ENCODE measurements around the gene KRTAP12-3.
"Not testable (repeated sequence)": the region's sequence is repeated elsewhere in the genome, so short reads cannot be mapped to it uniquely, and the experiment has no call there.

The KRTAP12-3 gene

GRCh38 chr21:44684483-44684882 is 26.8 kb downstream of the KRTAP12-3 start:
- H3K27me3 ChIP-seq (ENCODE audit: control insufficient read depth, insufficient read depth, low read length): no peaks in the 10 kb centered on the region
- no peak overlapping the region for H3K4me3 ChIP-seq (ENCODE audit: low read length)
- H3K27ac ChIP-seq (ENCODE audit: low read length): no peak overlapping the region
- H3K4me1 ChIP-seq (ENCODE audit: control insufficient read depth, insufficient read depth, low read length): peaks cover 7% of the 10 kb centered on the region
- DNase-seq (ENCODE audit: low read depth, low spot score): no peak
- H3K9me3 ChIP-seq (ENCODE audit: control insufficient read depth, insufficient read depth, low read length): no peaks in the 10 kb centered on the region
- no peaks in the 10 kb centered on the region for H3K36me3 ChIP-seq (ENCODE audit: control insufficient read depth, insufficient read depth, low read length)
- no CpG with 5 or more reads among the region's 6 CpGs for WGBS (ENCODE audit: insufficient coverage, insufficient read length)

GRCh38 chr21:44685050-44685449 is 27.3 kb downstream of the KRTAP12-3 start:
- H3K9me3 ChIP-seq (ENCODE audit: control insufficient read depth, insufficient read depth, low read length); H3K4me1 ChIP-seq (ENCODE audit: control insufficient read depth, insufficient read depth, low read length); H3K36me3 ChIP-seq (ENCODE audit: control insufficient read depth, insufficient read depth, low read length); H3K27ac ChIP-seq (ENCODE audit: low read length); H3K27me3 ChIP-seq (ENCODE audit: control insufficient read depth, insufficient read depth, low read length); DNase-seq (ENCODE audit: low read depth, low spot score); H3K4me3 ChIP-seq (ENCODE audit: low read length): not testable (repeated sequence)
- no CpG with 5 or more reads among the region's 6 CpGs for WGBS (ENCODE audit: insufficient coverage, insufficient read length)

- Histone ChIP-seq H3K27me3 (ENCODE audit: control insufficient read depth, insufficient read depth, low read length) (no peaks in the 10 kb centered on the region), H3K27ac (ENCODE audit: low read length) (no peak overlapping the region), H3K4me3 (ENCODE audit: low read length) (no peak overlapping the region), H3K4me1 (ENCODE audit: control insufficient read depth, insufficient read depth, low read length) (peaks cover 7% of the 10 kb centered on the region), H3K36me3 (ENCODE audit: control insufficient read depth, insufficient read depth, low read length) (no peaks in the 10 kb centered on the region), H3K9me3 (ENCODE audit: control insufficient read depth, insufficient read depth, low read length) (no peaks in the 10 kb centered on the region)
- no CpG with 5 or more reads among the region's 14 CpGs for WGBS (ENCODE audit: insufficient coverage, insufficient read length)
- no peak for DNase-seq (ENCODE audit: low read depth, low spot score)
Observed at GRCh38 chr21:44686000-44686781, 28.5 kb downstream of the KRTAP12-3 start.

DNA sequence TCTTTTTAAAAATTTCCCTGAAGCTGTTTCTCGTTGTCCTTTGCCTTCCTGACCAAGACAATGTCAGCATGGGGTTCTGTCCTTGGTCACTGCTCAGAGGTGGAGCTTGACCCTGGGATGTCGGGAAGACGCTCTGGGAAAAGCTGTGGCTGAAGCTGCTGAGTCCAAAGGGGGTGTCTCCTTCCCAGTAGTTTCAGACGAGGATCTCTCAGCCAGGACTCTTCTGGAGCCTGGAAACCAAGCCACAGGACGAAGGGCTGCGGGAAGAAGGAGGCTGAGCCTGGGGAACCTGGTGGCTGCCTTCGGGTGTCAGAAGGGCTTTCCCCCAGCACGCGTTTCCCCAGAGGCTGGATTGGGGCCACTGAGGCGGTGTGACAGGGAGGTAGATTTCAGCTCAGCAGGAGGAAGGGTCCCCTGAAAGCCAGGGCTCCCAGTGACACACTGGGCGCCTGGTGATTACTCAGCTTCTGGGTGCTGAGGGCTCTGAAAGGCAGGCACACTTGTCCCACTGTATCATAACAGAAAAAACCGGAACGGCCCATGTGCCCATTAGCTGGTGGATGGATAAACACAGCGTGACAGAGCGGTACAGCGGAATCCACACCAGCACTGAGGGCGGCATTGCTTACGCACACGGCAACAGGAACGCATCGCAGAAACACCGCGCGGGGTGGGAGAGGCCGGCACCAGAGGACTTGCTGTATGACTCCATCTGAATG is 29.3 kb downstream of the KRTAP12-3 start:
- H3K4me1 ChIP-seq (ENCODE audit: control insufficient read depth, insufficient read depth, low read length): peaks cover 7% of the 10 kb centered on the region
- H3K9me3 ChIP-seq (ENCODE audit: control insufficient read depth, insufficient read depth, low read length): no peaks in the 10 kb centered on the region
- no peak overlapping the region for H3K27ac ChIP-seq (ENCODE audit: low read length)
- no peaks in the 10 kb centered on the region for H3K36me3 ChIP-seq (ENCODE audit: control insufficient read depth, insufficient read depth, low read length)
- no peak for DNase-seq (ENCODE audit: low read depth, low spot score)
- H3K4me3 ChIP-seq (ENCODE audit: low read length): no peak overlapping the region
- no CpG with 5 or more reads among the region's 25 CpGs for WGBS (ENCODE audit: insufficient coverage, insufficient read length)
- no peaks in the 10 kb centered on the region for H3K27me3 ChIP-seq (ENCODE audit: control insufficient read depth, insufficient read depth, low read length)

DNA sequence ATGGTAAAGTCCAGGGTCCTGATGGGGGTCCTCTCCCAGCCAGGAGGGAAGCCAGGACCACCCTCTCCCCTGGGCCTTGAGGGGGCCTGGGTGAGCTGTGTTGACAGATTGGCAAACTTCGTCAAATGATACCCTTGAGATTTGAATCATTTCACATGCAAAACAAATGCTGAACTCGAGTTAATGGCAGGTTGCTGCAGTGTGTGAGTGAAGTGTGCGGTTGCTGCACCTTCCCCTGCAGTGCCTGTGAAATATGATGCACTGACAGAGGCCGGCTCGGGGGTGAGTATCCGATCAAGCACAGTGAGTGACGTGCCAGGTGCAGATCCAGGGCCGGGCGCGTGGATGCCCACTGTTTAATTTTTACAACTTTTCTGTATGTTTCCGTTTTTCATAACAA is 29.9 kb downstream of the KRTAP12-3 start:
- Histone ChIP-seq H3K27me3 (ENCODE audit: control insufficient read depth, insufficient read depth, low read length) (no peaks in the 10 kb centered on the region), H3K4me3 (ENCODE audit: low read length) (no peak overlapping the region), H3K27ac (ENCODE audit: low read length) (no peak overlapping the region), H3K36me3 (ENCODE audit: control insufficient read depth, insufficient read depth, low read length) (no peaks in the 10 kb centered on the region), H3K4me1 (ENCODE audit: control insufficient read depth, insufficient read depth, low read length) (peaks cover 7% of the 10 kb centered on the region), H3K9me3 (ENCODE audit: control insufficient read depth, insufficient read depth, low read length) (no peaks in the 10 kb centered on the region)
- DNase-seq (ENCODE audit: low read depth, low spot score): no peak
- no CpG with 5 or more reads among the region's 11 CpGs for WGBS (ENCODE audit: insufficient coverage, insufficient read length)

- WGBS (ENCODE audit: insufficient coverage, insufficient read length): no CpG with 5 or more reads among the region's 3 CpGs
- not testable (repeated sequence) for H3K4me1 ChIP-seq (ENCODE audit: control insufficient read depth, insufficient read depth, low read length); H3K4me3 ChIP-seq (ENCODE audit: low read length); H3K27ac ChIP-seq (ENCODE audit: low read length); H3K36me3 ChIP-seq (ENCODE audit: control insufficient read depth, insufficient read depth, low read length); H3K27me3 ChIP-seq (ENCODE audit: control insufficient read depth, insufficient read depth, low read length); DNase-seq (ENCODE audit: low read depth, low spot score); H3K9me3 ChIP-seq (ENCODE audit: control insufficient read depth, insufficient read depth, low read length)
Observed at GRCh38 chr21:44689740-44690139, 32.0 kb downstream of the KRTAP12-3 start.

GRCh38 chr21:44691686-44692085 is 34.0 kb downstream of the KRTAP12-3 start:
- Histone ChIP-seq H3K9me3 (ENCODE audit: control insufficient read depth, insufficient read depth, low read length) (no peaks in the 10 kb centered on the region), H3K27me3 (ENCODE audit: control insufficient read depth, insufficient read depth, low read length) (no peaks in the 10 kb centered on the region), H3K36me3 (ENCODE audit: control insufficient read depth, insufficient read depth, low read length) (no peaks in the 10 kb centered on the region), H3K27ac (ENCODE audit: low read length) (no peak overlapping the region), H3K4me1 (ENCODE audit: control insufficient read depth, insufficient read depth, low read length) (peaks cover 6% of the 10 kb centered on the region), H3K4me3 (ENCODE audit: low read length) (no peak overlapping the region)
- no CpG with 5 or more reads among the region's 2 CpGs for WGBS (ENCODE audit: insufficient coverage, insufficient read length)
- no peak for DNase-seq (ENCODE audit: low read depth, low spot score)

- H3K27ac ChIP-seq (ENCODE audit: low read length): no peak overlapping the region
- H3K36me3 ChIP-seq (ENCODE audit: control insufficient read depth, insufficient read depth, low read length): no peaks in the 10 kb centered on the region
- H3K27me3 ChIP-seq (ENCODE audit: control insufficient read depth, insufficient read depth, low read length): no peaks in the 10 kb centered on the region
- no CpG with 5 or more reads among the region's 2 CpGs for WGBS (ENCODE audit: insufficient coverage, insufficient read length)
- H3K4me1 ChIP-seq (ENCODE audit: control insufficient read depth, insufficient read depth, low read length): peaks cover 6% of the 10 kb centered on the region
- no peak for DNase-seq (ENCODE audit: low read depth, low spot score)
- H3K4me3 ChIP-seq (ENCODE audit: low read length): no peak overlapping the region
- no peaks in the 10 kb centered on the region for H3K9me3 ChIP-seq (ENCODE audit: control insufficient read depth, insufficient read depth, low read length)
Observed at GRCh38 chr21:44692798-44693512, 35.2 kb downstream of the KRTAP12-3 start.

- DNase-seq (ENCODE audit: low read depth, low spot score): no peak
- Histone ChIP-seq H3K36me3 (ENCODE audit: control insufficient read depth, insufficient read depth, low read length) (no peaks in the 10 kb centered on the region), H3K4me3 (ENCODE audit: low read length) (no peak overlapping the region), H3K27ac (ENCODE audit: low read length) (no peak overlapping the region), H3K4me1 (ENCODE audit: control insufficient read depth, insufficient read depth, low read length) (peaks cover 8% of the 10 kb centered on the region), H3K9me3 (ENCODE audit: control insufficient read depth, insufficient read depth, low read length) (no peaks in the 10 kb centered on the region), H3K27me3 (ENCODE audit: control insufficient read depth, insufficient read depth, low read length) (no peaks in the 10 kb centered on the region)
- WGBS (ENCODE audit: insufficient coverage, insufficient read length): no CpG with 5 or more reads among the region's 11 CpGs
Observed at GRCh38 chr21:44694776-44695175, 37.0 kb downstream of the KRTAP12-3 start.

DNA sequence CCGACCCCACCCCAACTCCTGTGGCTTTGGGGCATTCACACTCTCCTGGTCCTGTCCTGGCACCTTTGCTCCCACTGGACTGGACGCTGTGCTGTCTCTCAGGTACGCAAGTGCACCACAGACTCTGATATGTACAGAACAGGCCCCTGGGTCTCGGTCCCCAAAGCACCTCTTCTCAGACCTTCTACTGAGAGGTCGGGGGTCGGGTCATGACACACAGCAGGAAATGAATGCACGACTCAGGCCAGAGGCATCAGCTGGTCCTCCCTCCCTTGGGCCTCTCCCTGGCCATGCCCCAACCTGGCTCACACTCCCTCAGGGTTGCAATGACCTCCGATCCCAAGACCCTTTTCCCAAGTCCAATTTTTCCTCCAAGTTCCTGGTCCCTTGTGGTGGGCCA is 37.5 kb downstream of the KRTAP12-3 start:
- Histone ChIP-seq H3K4me3 (ENCODE audit: low read length) (no peak overlapping the region), H3K36me3 (ENCODE audit: control insufficient read depth, insufficient read depth, low read length) (no peaks in the 10 kb centered on the region), H3K27ac (ENCODE audit: low read length) (no peak overlapping the region), H3K4me1 (ENCODE audit: control insufficient read depth, insufficient read depth, low read length) (peaks cover 8% of the 10 kb centered on the region), H3K27me3 (ENCODE audit: control insufficient read depth, insufficient read depth, low read length) (no peaks in the 10 kb centered on the region), H3K9me3 (ENCODE audit: control insufficient read depth, insufficient read depth, low read length) (no peaks in the 10 kb centered on the region)
- WGBS (ENCODE audit: insufficient coverage, insufficient read length): no CpG with 5 or more reads among the region's 8 CpGs
- DNase-seq (ENCODE audit: low read depth, low spot score): no peak
